Measurements from ENCODE around the gene CS.

The CS gene

DNA sequence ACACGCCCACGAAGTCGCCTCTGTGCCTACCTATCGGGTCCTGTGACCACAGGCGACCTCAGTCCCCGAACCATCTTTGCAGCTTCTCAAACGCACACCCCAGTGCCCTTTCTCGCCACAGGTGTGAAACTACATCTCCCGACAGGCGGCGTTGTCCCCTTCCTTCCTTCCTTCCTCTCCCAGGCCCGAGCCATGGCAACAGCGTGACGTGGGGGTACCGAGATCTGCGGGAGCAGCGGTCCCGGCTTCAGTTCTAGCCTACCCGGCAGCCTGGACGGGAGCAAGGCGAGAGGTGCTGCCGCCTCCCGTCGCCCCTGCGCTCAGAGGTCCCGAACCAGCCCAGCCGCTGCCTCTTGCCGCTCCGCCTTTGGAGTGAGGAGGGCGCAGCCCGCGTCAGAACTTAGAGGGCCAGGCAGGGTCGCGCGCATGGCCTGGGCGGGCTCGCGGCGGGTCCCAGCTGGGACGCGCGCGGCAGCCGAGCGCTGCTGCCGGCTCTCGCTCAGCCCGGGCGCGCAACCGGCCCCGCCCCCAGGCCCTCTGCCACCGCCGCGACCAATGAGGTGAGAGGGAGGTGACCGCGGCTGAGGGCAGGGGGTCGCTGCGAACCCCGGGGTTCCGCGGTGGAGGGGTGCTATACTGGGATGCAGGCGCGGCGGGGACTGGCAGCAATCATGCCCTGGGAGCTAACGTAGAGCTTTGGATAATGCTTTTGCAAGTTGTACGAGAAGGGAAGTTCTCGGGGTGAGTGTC is 33.3 kb downstream of the CS start, which contains the start of gene COQ10A:
TSS of gene COQ10A (plus strand) at position 250 of the 750 bp plus-strand sequence. CDS start at position 427, 177 bp downstream.
- TF ChIP-seq NFIC (IDR thresholded peaks at IDR 0.05): no peak; the same call in 1 of the 2 replicates
- 0 out of 2 replicates have a peak, but pooled peaks have one; percentile 18 for TF ChIP-seq YY1 (IDR thresholded peaks at IDR 0.05; ENCODE audit: low read depth)
- no peak for TF ChIP-seq CEBPB (IDR thresholded peaks at IDR 0.05)
- TF ChIP-seq ZBTB7A (IDR thresholded peaks at IDR 0.05; ENCODE audit: low read depth): peak; percentile 99
- TF ChIP-seq TCF12 (IDR thresholded peaks at IDR 0.05; ENCODE audit: low read depth): peak; percentile 49
- peak; percentile 8; the same call in 1 of the 2 replicates for TF ChIP-seq EP300 (IDR thresholded peaks at IDR 0.05; ENCODE audit: borderline replicate concordance)
- TF ChIP-seq EGR1 (IDR thresholded peaks at IDR 0.05): no peak
- TF ChIP-seq CREB1 (IDR thresholded peaks at IDR 0.05; ENCODE audit: low read depth): peak; percentile 53
- TF ChIP-seq TAF1 (IDR thresholded peaks at IDR 0.05; ENCODE audit: low read depth): peak; percentile 85
- TF ChIP-seq, protein P1, sequence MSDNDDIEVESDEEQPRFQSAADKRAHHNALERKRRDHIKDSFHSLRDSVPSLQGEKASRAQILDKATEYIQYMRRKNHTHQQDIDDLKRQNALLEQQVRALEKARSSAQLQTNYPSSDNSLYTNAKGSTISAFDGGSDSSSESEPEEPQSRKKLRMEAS (IDR thresholded peaks at IDR 0.05): peak; percentile 84
- TF ChIP-seq RAD21 (IDR thresholded peaks at IDR 0.05; ENCODE audit: low read depth): peak; percentile 35; the same call in 1 of the 2 replicates

DNA sequence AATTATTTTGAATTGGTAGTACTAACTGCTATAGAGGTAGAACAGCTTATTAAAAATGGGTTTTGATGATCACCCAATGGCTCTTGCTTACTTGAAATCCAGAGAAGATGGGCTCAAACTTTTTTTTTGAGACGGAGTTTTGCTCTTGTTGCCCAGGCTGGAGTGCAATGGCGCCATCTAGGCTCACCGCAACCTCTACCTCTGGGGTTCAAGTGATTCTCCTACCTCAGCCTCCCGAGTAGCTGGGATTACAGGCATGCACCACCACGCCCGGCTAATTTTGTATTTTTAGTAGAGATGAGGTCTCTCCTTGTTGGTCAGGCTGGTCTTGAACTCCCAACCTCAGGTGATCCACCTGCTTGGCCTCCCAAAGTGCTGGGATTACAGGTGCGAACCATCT is 37.2 kb downstream of the CS start:
- TF ChIP-seq RAD21 (IDR thresholded peaks at IDR 0.05; ENCODE audit: low read depth): peak; percentile 15; the same call in 1 of the 2 replicates

DNA sequence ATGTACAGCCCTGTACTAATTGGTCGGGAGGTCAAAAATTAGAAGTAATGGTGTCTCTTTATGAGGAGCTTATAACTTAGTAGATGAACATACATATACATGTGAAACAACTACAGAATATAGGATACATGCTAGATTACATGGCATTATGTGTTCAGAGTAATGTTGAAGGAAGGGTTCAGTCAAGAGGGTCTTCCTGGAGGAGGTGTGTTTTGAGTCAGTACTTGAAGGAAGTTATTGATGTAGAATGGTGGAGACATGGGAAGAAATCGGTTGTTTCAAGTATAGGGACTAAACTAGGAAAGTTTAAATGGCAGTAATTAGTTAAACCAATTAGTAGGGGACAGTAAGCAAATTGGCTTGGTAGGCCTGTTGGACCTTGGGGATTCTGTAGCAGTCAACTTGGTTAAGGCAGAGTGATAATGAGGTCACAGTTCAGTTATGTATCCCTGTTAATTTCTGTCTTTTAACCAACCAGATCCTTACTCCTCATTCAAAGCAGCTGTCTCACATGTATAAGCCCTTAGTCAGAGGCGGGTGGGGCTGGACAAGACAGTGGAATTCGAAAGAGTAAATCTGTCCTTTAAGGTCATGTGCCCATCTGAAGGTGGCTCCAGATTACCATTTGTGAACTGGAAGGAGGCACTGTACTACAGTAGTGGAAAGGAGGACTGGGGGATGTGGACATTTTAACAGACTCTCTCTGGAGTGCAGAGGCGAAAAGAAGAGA is 38.5 kb downstream of the CS start:
- TF ChIP-seq, protein P2, sequence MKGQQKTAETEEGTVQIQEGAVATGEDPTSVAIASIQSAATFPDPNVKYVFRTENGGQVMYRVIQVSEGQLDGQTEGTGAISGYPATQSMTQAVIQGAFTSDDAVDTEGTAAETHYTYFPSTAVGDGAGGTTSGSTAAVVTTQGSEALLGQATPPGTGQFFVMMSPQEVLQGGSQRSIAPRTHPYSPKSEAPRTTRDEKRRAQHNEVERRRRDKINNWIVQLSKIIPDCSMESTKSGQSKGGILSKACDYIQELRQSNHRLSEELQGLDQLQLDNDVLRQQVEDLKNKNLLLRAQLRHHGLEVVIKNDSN (IDR thresholded peaks at IDR 0.05): peak; percentile 74
- TF ChIP-seq CREB1 (IDR thresholded peaks at IDR 0.05; ENCODE audit: low read depth) (no peak), EGR1 (IDR thresholded peaks at IDR 0.05) (no peak), TEAD4 (IDR thresholded peaks at IDR 0.05) (peak; percentile 54; the same call in 1 of the 2 replicates), NFIC (IDR thresholded peaks at IDR 0.05) (no peak)
- TF ChIP-seq, protein P1 (IDR thresholded peaks at IDR 0.05): peak; percentile 23; the same call in 1 of the 2 replicates

DNA sequence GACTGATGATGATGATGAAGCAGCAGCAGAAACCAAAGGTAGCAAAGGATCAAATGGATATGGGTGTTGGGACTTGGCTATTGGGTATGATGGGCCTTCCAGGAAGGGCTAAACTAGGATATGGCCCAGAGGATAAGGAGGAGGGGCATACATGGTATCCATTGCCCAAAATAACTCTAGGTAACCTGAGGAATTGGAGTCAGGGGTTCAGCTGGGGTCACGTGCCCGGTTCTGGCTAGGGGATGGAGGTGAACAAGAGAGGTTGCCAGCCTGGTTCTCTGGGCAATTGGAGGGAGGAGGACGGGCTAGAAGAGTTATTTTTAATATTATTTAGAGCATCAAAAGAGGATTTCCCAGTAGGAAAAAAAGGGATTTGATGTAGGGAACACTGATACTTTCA is 39.2 kb downstream of the CS start:
- TF ChIP-seq, protein P1 (IDR thresholded peaks at IDR 0.05): no peak
- TF ChIP-seq CEBPB (IDR thresholded peaks at IDR 0.05) (no peak), EGR1 (IDR thresholded peaks at IDR 0.05) (no peak), NFIC (IDR thresholded peaks at IDR 0.05) (no peak), RAD21 (IDR thresholded peaks at IDR 0.05; ENCODE audit: low read depth) (no peak), YY1 (IDR thresholded peaks at IDR 0.05; ENCODE audit: low read depth) (no peak)

DNA sequence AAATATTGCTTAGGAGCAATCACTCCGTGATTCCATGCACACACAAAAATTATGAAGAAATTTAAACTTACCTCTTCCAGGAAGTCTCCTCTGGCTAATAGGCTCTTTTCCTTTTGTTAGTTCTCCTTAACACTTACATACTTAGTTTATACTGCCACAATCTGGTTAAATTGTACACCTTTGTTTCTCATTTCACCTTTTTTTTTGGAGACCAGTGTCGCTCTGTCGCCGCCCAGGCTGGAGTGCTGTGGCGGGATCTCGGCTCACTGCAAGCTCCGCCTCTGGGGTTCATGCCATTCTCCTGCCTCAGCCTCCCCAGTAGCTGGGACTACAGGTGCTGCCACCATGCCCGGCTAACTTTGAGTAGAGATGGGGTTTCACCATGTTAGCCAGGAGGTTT is 39.8 kb downstream of the CS start:
- no peak for TF ChIP-seq NFIC (IDR thresholded peaks at IDR 0.05)
- no peak for TF ChIP-seq TCF12 (IDR thresholded peaks at IDR 0.05; ENCODE audit: low read depth)
- no peak for TF ChIP-seq YY1 (IDR thresholded peaks at IDR 0.05; ENCODE audit: low read depth)
- TF ChIP-seq, protein P1 (IDR thresholded peaks at IDR 0.05): no peak
- TF ChIP-seq CREB1 (IDR thresholded peaks at IDR 0.05; ENCODE audit: low read depth): no peak
- TF ChIP-seq EGR1 (IDR thresholded peaks at IDR 0.05): no peak
- TF ChIP-seq, protein P2 (IDR thresholded peaks at IDR 0.05): no peak
- no peak for TF ChIP-seq TEAD4 (IDR thresholded peaks at IDR 0.05)
- TF ChIP-seq TAF1 (IDR thresholded peaks at IDR 0.05; ENCODE audit: low read depth): no peak

DNA sequence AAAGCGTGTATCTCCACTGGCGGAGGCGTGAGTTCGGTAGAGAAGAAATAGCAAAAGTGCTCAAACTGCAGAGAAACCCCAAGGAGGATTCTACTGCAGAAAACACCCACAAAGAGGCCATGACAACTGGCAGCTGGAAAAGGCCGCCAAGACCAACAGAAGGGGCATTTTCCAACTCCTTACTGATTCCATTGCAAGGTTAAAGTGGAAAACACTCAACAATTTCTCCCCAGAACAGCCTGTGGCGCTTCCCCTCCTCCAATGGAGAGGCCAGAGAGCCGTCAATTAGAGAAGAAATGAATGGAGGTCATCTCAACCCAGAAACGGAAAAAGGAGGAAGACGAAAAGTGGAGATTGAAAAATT is 41.3 kb downstream of the CS start:
- TF ChIP-seq TAF1 (IDR thresholded peaks at IDR 0.05; ENCODE audit: low read depth): no peak
- TF ChIP-seq, protein P1 (IDR thresholded peaks at IDR 0.05): no peak
- no peak for TF ChIP-seq ZBTB7A (IDR thresholded peaks at IDR 0.05; ENCODE audit: low read depth)
- TF ChIP-seq EP300 (IDR thresholded peaks at IDR 0.05; ENCODE audit: borderline replicate concordance): no peak
- no peak for TF ChIP-seq NFIC (IDR thresholded peaks at IDR 0.05)
- no peak for TF ChIP-seq CREB1 (IDR thresholded peaks at IDR 0.05; ENCODE audit: low read depth)
- no peak for TF ChIP-seq YY1 (IDR thresholded peaks at IDR 0.05; ENCODE audit: low read depth)
- no peak for TF ChIP-seq EGR1 (IDR thresholded peaks at IDR 0.05)
- no peak for TF ChIP-seq CEBPB (IDR thresholded peaks at IDR 0.05)
- TF ChIP-seq TEAD4 (IDR thresholded peaks at IDR 0.05): no peak
- TF ChIP-seq, protein P3, sequence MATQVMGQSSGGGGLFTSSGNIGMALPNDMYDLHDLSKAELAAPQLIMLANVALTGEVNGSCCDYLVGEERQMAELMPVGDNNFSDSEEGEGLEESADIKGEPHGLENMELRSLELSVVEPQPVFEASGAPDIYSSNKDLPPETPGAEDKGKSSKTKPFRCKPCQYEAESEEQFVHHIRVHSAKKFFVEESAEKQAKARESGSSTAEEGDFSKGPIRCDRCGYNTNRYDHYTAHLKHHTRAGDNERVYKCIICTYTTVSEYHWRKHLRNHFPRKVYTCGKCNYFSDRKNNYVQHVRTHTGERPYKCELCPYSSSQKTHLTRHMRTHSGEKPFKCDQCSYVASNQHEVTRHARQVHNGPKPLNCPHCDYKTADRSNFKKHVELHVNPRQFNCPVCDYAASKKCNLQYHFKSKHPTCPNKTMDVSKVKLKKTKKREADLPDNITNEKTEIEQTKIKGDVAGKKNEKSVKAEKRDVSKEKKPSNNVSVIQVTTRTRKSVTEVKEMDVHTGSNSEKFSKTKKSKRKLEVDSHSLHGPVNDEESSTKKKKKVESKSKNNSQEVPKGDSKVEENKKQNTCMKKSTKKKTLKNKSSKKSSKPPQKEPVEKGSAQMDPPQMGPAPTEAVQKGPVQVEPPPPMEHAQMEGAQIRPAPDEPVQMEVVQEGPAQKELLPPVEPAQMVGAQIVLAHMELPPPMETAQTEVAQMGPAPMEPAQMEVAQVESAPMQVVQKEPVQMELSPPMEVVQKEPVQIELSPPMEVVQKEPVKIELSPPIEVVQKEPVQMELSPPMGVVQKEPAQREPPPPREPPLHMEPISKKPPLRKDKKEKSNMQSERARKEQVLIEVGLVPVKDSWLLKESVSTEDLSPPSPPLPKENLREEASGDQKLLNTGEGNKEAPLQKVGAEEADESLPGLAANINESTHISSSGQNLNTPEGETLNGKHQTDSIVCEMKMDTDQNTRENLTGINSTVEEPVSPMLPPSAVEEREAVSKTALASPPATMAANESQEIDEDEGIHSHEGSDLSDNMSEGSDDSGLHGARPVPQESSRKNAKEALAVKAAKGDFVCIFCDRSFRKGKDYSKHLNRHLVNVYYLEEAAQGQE (IDR thresholded peaks at IDR 0.05; ENCODE audit: low read depth): no peak
- TF ChIP-seq FOXM1 (IDR thresholded peaks at IDR 0.05; ENCODE audit: borderline replicate concordance, low read depth): no peak
- TF ChIP-seq TCF12 (IDR thresholded peaks at IDR 0.05; ENCODE audit: low read depth): no peak
- TF ChIP-seq RAD21 (IDR thresholded peaks at IDR 0.05; ENCODE audit: low read depth): no peak
- TF ChIP-seq, protein P2 (IDR thresholded peaks at IDR 0.05): no peak

Measured in Ishikawa (cell line).